ENCODE results near the gene CXADR.
"Not testable (repeated sequence)": the region's sequence is repeated elsewhere in the genome, so short reads cannot be mapped to it uniquely, and the experiment has no call there.

The CXADR gene

GRCh38 chr21:17479606-17480005 lies 33.2 kb upstream of the CXADR start:
- H3K4me1 ChIP-seq (ENCODE audit: control insufficient read depth, insufficient read depth, low read length, poor library complexity, severe bottlenecking), result no peaks in the 10 kb centered on the region
- no peaks in the 10 kb centered on the region for H3K9me3 ChIP-seq (ENCODE audit: control insufficient read depth, low read length)
- H3K27ac ChIP-seq (ENCODE audit: insufficient read depth, low read length, poor library complexity, severe bottlenecking), result no peak overlapping the region
- no peak for DNase-seq
- H3K36me3 ChIP-seq (ENCODE audit: control insufficient read depth, insufficient read depth, low read length), result no peaks in the 10 kb centered on the region
- no peak overlapping the region for H3K4me3 ChIP-seq (ENCODE audit: insufficient read depth, low read depth, low read length, poor library complexity, severe bottlenecking)
- H3K27me3 ChIP-seq (replicated peaks; ENCODE audit: control insufficient read depth, insufficient read depth, low read length, poor library complexity, severe bottlenecking), result no peaks in the 10 kb centered on the region

GRCh38 chr21:17482928-17483327 lies 29.9 kb upstream of the CXADR start:
- no peaks in the 10 kb centered on the region for H3K9me3 ChIP-seq (ENCODE audit: control insufficient read depth, low read length)
- DNase-seq, result no peak
- H3K27ac ChIP-seq (ENCODE audit: insufficient read depth, low read length, poor library complexity, severe bottlenecking), result no peak overlapping the region
- H3K27me3 ChIP-seq (replicated peaks; ENCODE audit: control insufficient read depth, insufficient read depth, low read length, poor library complexity, severe bottlenecking), result no peaks in the 10 kb centered on the region
- H3K4me3 ChIP-seq (ENCODE audit: insufficient read depth, low read depth, low read length, poor library complexity, severe bottlenecking), result no peak overlapping the region
- H3K4me1 ChIP-seq (ENCODE audit: control insufficient read depth, insufficient read depth, low read length, poor library complexity, severe bottlenecking), result no peaks in the 10 kb centered on the region
- no peaks in the 10 kb centered on the region for H3K36me3 ChIP-seq (ENCODE audit: control insufficient read depth, insufficient read depth, low read length)

GRCh38 chr21:17488620-17489019 lies 24.2 kb upstream of the CXADR start:
- DNase-seq, result no peak
- no peaks in the 10 kb centered on the region for H3K9me3 ChIP-seq (ENCODE audit: control insufficient read depth, low read length)
- H3K4me3 ChIP-seq (ENCODE audit: insufficient read depth, low read depth, low read length, poor library complexity, severe bottlenecking), result no peak overlapping the region
- no peaks in the 10 kb centered on the region for H3K27me3 ChIP-seq (replicated peaks; ENCODE audit: control insufficient read depth, insufficient read depth, low read length, poor library complexity, severe bottlenecking)
- H3K27ac ChIP-seq (ENCODE audit: insufficient read depth, low read length, poor library complexity, severe bottlenecking), result no peak overlapping the region
- no peaks in the 10 kb centered on the region for H3K36me3 ChIP-seq (ENCODE audit: control insufficient read depth, insufficient read depth, low read length)
- no peaks in the 10 kb centered on the region for H3K4me1 ChIP-seq (ENCODE audit: control insufficient read depth, insufficient read depth, low read length, poor library complexity, severe bottlenecking)

GRCh38 chr21:17489565-17489964 lies 23.3 kb upstream of the CXADR start:
- DNase-seq; H3K4me1 ChIP-seq (ENCODE audit: control insufficient read depth, insufficient read depth, low read length, poor library complexity, severe bottlenecking); H3K4me3 ChIP-seq (ENCODE audit: insufficient read depth, low read depth, low read length, poor library complexity, severe bottlenecking); H3K27me3 ChIP-seq (replicated peaks; ENCODE audit: control insufficient read depth, insufficient read depth, low read length, poor library complexity, severe bottlenecking); H3K9me3 ChIP-seq (ENCODE audit: control insufficient read depth, low read length); H3K27ac ChIP-seq (ENCODE audit: insufficient read depth, low read length, poor library complexity, severe bottlenecking); H3K36me3 ChIP-seq (ENCODE audit: control insufficient read depth, insufficient read depth, low read length): not testable (repeated sequence)

GRCh38 chr21:17491716-17492414 lies 21.0 kb upstream of the CXADR start:
- H3K4me1 ChIP-seq (ENCODE audit: control insufficient read depth, insufficient read depth, low read length, poor library complexity, severe bottlenecking), result no peaks in the 10 kb centered on the region
- no peak overlapping the region for H3K27ac ChIP-seq (ENCODE audit: insufficient read depth, low read length, poor library complexity, severe bottlenecking)
- no peak for DNase-seq
- no peaks in the 10 kb centered on the region for H3K36me3 ChIP-seq (ENCODE audit: control insufficient read depth, insufficient read depth, low read length)
- H3K27me3 ChIP-seq (replicated peaks; ENCODE audit: control insufficient read depth, insufficient read depth, low read length, poor library complexity, severe bottlenecking), result peaks cover 3% of the 10 kb centered on the region
- H3K9me3 ChIP-seq (ENCODE audit: control insufficient read depth, low read length), result no peaks in the 10 kb centered on the region
- H3K4me3 ChIP-seq (ENCODE audit: insufficient read depth, low read depth, low read length, poor library complexity, severe bottlenecking), result no peak overlapping the region

- H3K4me1 ChIP-seq (ENCODE audit: control insufficient read depth, insufficient read depth, low read length, poor library complexity, severe bottlenecking), result no peaks in the 10 kb centered on the region
- DNase-seq, result no peak
- H3K27ac ChIP-seq (ENCODE audit: insufficient read depth, low read length, poor library complexity, severe bottlenecking), result no peak overlapping the region
- no peaks in the 10 kb centered on the region for H3K9me3 ChIP-seq (ENCODE audit: control insufficient read depth, low read length)
- H3K36me3 ChIP-seq (ENCODE audit: control insufficient read depth, insufficient read depth, low read length), result no peaks in the 10 kb centered on the region
- H3K27me3 ChIP-seq (replicated peaks; ENCODE audit: control insufficient read depth, insufficient read depth, low read length, poor library complexity, severe bottlenecking), result peaks cover 3% of the 10 kb centered on the region
- no peak overlapping the region for H3K4me3 ChIP-seq (ENCODE audit: insufficient read depth, low read depth, low read length, poor library complexity, severe bottlenecking)
Observed at GRCh38 chr21:17492415-17493168, 20.3 kb upstream of the CXADR start.

GRCh38 chr21:17494051-17494450 lies 18.8 kb upstream of the CXADR start:
- Histone ChIP-seq H3K36me3 (ENCODE audit: control insufficient read depth, insufficient read depth, low read length) (no peaks in the 10 kb centered on the region), H3K27ac (ENCODE audit: insufficient read depth, low read length, poor library complexity, severe bottlenecking) (no peak overlapping the region), H3K27me3 (replicated peaks; ENCODE audit: control insufficient read depth, insufficient read depth, low read length, poor library complexity, severe bottlenecking) (peaks cover 3% of the 10 kb centered on the region), H3K4me1 (ENCODE audit: control insufficient read depth, insufficient read depth, low read length, poor library complexity, severe bottlenecking) (no peaks in the 10 kb centered on the region), H3K9me3 (ENCODE audit: control insufficient read depth, low read length) (no peaks in the 10 kb centered on the region), H3K4me3 (ENCODE audit: insufficient read depth, low read depth, low read length, poor library complexity, severe bottlenecking) (no peak overlapping the region)
- DNase-seq, result no peak

- Histone ChIP-seq H3K27ac (ENCODE audit: insufficient read depth, low read length, poor library complexity, severe bottlenecking) (no peak overlapping the region), H3K4me1 (ENCODE audit: control insufficient read depth, insufficient read depth, low read length, poor library complexity, severe bottlenecking) (no peaks in the 10 kb centered on the region)
Observed at GRCh38 chr21:17495680-17496079, 17.2 kb upstream of the CXADR start.

GRCh38 chr21:17497316-17497715 lies 15.5 kb upstream of the CXADR start:
- Histone ChIP-seq H3K4me1 (ENCODE audit: control insufficient read depth, insufficient read depth, low read length, poor library complexity, severe bottlenecking) (no peaks in the 10 kb centered on the region), H3K27me3 (replicated peaks; ENCODE audit: control insufficient read depth, insufficient read depth, low read length, poor library complexity, severe bottlenecking) (peaks cover 3% of the 10 kb centered on the region), H3K9me3 (ENCODE audit: control insufficient read depth, low read length) (no peaks in the 10 kb centered on the region), H3K36me3 (ENCODE audit: control insufficient read depth, insufficient read depth, low read length) (no peaks in the 10 kb centered on the region), H3K4me3 (ENCODE audit: insufficient read depth, low read depth, low read length, poor library complexity, severe bottlenecking) (no peak overlapping the region), H3K27ac (ENCODE audit: insufficient read depth, low read length, poor library complexity, severe bottlenecking) (no peak overlapping the region)
- DNase-seq, result no peak

More at GRCh38 chr21:17495680-17496079, 17.2 kb upstream of the CXADR start:
- no peaks in the 10 kb centered on the region for H3K36me3 ChIP-seq (ENCODE audit: control insufficient read depth, insufficient read depth, low read length)
- H3K9me3 ChIP-seq (ENCODE audit: control insufficient read depth, low read length), result no peaks in the 10 kb centered on the region
- no peak overlapping the region for H3K4me3 ChIP-seq (ENCODE audit: insufficient read depth, low read depth, low read length, poor library complexity, severe bottlenecking)
- H3K27me3 ChIP-seq (replicated peaks; ENCODE audit: control insufficient read depth, insufficient read depth, low read length, poor library complexity, severe bottlenecking), result peaks cover 3% of the 10 kb centered on the region
- no peak for DNase-seq

- no peaks in the 10 kb centered on the region for H3K36me3 ChIP-seq (ENCODE audit: control insufficient read depth, insufficient read depth, low read length)
- no peaks in the 10 kb centered on the region for H3K9me3 ChIP-seq (ENCODE audit: control insufficient read depth, low read length)
- no peak for DNase-seq
- no peak overlapping the region for H3K27ac ChIP-seq (ENCODE audit: insufficient read depth, low read length, poor library complexity, severe bottlenecking)
- peaks cover 3% of the 10 kb centered on the region for H3K27me3 ChIP-seq (replicated peaks; ENCODE audit: control insufficient read depth, insufficient read depth, low read length, poor library complexity, severe bottlenecking)
- no peak overlapping the region for H3K4me3 ChIP-seq (ENCODE audit: insufficient read depth, low read depth, low read length, poor library complexity, severe bottlenecking)
- H3K4me1 ChIP-seq (ENCODE audit: control insufficient read depth, insufficient read depth, low read length, poor library complexity, severe bottlenecking), result no peaks in the 10 kb centered on the region
Observed at GRCh38 chr21:17498586-17498985, 14.3 kb upstream of the CXADR start.
